ENCODE results near the gene TXNDC12. TPM values are rescaled to one million over a fixed set of nuclear protein-coding genes. Genes with fewer than 3 reads are reported as not detected.
A peak's percentile ranks its signal among the peaks of the same experiment; 100 is the strongest.

Gene TXNDC12
- total and polyA plus RNA-seq, 9 of the 15 experiments (the other 6 are each of a cell fraction or from before 2014, with no cell fraction given), result 17.0 to 60.8 (median 37.8) TPM

GRCh38 chr1:52056163-52056936 lies 1.4 kb upstream of the TXNDC12 start, which contains the start of gene BTF3L4 (continued):
- TF ChIP-seq ZNF134 (CRISPR knock-in tag; conservative IDR thresholded peaks at IDR 0.05) (no peak), TCF3 (CRISPR knock-in tag; IDR thresholded peaks at IDR 0.05) (0 out of 2 replicates have a peak, but pooled peaks have one; percentile 5), MBD1 (CRISPR knock-in tag; IDR thresholded peaks at IDR 0.05) (no peak), ZC3H8 (IDR thresholded peaks at IDR 0.05) (no peak), POLR2G (IDR thresholded peaks at IDR 0.05; ENCODE audit: low read depth, low read length) (peak; percentile 95), ZNF561 (CRISPR knock-in tag; conservative IDR thresholded peaks at IDR 0.05) (no peak), TEAD2 (tag; IDR thresholded peaks at IDR 0.05) (no peak), HCFC1 (IDR thresholded peaks at IDR 0.05; ENCODE audit: low read depth, low read length) (no peak), KDM2B (CRISPR knock-in tag; IDR thresholded peaks at IDR 0.05) (no peak), ESRRB (CRISPR knock-in tag; IDR thresholded peaks at IDR 0.05; ENCODE audit: borderline replicate concordance) (no peak), SMAD1 (IDR thresholded peaks at IDR 0.05; ENCODE audit: low read depth, low read length, partially characterized antibody) (peak; percentile 22), EWSR1 (IDR thresholded peaks at IDR 0.05; ENCODE audit: borderline replicate concordance, low read depth, partially characterized antibody) (no peak), TCF7L2 (IDR thresholded peaks at IDR 0.05; ENCODE audit: low read depth, low read length) (no peak), IRF2 (CRISPR knock-in tag; IDR thresholded peaks at IDR 0.05) (no peak), CEBPG (CRISPR knock-in tag; IDR thresholded peaks at IDR 0.05) (no peak; the same call in 1 of the 2 replicates), CEBPG (tag; conservative IDR thresholded peaks at IDR 0.05 in 1 of 2, IDR thresholded peaks at IDR 0.05 in 1 of 2) (peak in 1 of 2 experiments; percentile 24; a peak in 1 of 4 replicates), ZSCAN32 (CRISPR knock-in tag; IDR thresholded peaks at IDR 0.05) (no peak), ZNF175 (CRISPR knock-in tag; IDR thresholded peaks at IDR 0.05; ENCODE audit: low read depth) (no peak)
- TF ChIP-seq, protein P1, sequence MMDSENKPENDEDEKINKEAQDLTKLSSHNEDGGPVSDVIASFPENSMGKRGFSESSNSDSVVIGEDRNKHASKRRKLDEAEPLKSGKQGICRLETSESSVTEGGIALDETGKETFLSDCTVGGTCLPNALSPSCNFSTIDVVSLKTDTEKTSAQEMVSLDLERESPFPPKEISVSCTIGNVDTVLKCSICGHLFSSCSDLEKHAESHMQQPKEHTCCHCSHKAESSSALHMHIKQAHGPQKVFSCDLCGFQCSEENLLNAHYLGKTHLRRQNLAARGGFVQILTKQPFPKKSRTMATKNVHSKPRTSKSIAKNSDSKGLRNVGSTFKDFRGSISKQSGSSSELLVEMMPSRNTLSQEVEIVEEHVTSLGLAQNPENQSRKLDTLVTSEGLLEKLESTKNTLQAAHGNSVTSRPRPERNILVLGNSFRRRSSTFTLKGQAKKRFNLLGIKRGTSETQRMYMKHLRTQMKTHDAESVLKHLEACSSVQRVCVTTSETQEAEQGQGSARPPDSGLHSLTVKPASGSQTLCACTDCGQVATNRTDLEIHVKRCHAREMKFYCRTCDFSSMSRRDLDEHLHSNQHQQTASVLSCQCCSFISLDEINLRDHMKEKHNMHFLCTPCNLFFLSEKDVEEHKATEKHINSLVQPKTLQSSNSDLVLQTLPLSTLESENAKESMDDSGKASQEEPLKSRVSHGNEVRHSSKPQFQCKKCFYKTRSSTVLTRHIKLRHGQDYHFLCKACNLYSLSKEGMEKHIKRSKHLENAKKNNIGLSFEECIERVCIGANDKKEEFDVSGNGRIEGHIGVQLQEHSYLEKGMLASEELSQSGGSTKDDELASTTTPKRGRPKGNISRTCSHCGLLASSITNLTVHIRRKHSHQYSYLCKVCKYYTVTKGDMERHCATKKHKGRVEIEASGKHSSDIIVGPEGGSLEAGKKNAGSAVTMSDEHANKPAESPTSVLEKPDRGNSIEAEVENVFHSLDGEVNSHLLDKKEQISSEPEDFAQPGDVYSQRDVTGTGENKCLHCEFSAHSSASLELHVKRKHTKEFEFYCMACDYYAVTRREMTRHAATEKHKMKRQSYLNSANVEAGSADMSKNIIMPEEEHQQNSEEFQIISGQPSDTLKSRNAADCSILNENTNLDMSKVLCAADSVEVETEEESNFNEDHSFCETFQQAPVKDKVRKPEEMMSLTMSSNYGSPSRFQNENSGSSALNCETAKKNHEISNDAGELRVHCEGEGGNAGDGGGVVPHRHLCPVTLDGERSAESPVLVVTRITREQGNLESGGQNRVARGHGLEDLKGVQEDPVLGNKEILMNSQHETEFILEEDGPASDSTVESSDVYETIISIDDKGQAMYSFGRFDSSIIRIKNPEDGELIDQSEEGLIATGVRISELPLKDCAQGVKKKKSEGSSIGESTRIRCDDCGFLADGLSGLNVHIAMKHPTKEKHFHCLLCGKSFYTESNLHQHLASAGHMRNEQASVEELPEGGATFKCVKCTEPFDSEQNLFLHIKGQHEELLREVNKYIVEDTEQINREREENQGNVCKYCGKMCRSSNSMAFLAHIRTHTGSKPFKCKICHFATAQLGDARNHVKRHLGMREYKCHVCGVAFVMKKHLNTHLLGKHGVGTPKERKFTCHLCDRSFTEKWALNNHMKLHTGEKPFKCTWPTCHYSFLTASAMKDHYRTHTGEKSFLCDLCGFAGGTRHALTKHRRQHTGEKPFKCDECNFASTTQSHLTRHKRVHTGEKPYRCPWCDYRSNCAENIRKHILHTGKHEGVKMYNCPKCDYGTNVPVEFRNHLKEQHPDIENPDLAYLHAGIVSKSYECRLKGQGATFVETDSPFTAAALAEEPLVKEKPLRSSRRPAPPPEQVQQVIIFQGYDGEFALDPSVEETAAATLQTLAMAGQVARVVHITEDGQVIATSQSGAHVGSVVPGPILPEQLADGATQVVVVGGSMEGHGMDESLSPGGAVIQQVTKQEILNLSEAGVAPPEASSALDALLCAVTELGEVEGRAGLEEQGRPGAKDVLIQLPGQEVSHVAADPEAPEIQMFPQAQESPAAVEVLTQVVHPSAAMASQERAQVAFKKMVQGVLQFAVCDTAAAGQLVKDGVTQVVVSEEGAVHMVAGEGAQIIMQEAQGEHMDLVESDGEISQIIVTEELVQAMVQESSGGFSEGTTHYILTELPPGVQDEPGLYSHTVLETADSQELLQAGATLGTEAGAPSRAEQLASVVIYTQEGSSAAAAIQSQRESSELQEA (IDR thresholded peaks at IDR 0.05; ENCODE audit: low read depth), result no peak
